GM20431 (cell line): ENCODE data around the gene ZNF823.

Experiments used
- in situ Hi-C: fragments of 300-500 bp; cut with MseI, MboI; formaldehyde crosslinking; loops from one replicate; pipeline ENCODE4 v1.15.0; 2020; ENCODE audit warnings: low sequenced_read_pairs; ENCODE audit not compliant: unreplicated experiment

Gene ZNF823

GRCh38 chr19:11745869-11746268 lies 7.1 kb upstream of the ZNF823 start:
- in situ Hi-C loops, result no loop called here

GRCh38 chr19:11737964-11738745 lies 591 bp downstream of the ZNF823 start:
- in situ Hi-C loops, result no loop called here

GRCh38 chr19:11736696-11737095 lies 2.0 kb downstream of the ZNF823 start:
- in situ Hi-C loops, result no loop called here

- in situ Hi-C loops, result no loop called here
Observed at GRCh38 chr19:11735375-11735774, 3.4 kb downstream of the ZNF823 start.

GRCh38 chr19:11729586-11729985 lies 9.2 kb downstream of the ZNF823 start:
- in situ Hi-C loops, result no loop called here

GRCh38 chr19:11722414-11722813 lies 16.3 kb downstream of the ZNF823 start:
- in situ Hi-C loops, result no loop called here

GRCh38 chr19:11721681-11722080 lies 17.1 kb downstream of the ZNF823 start:
- in situ Hi-C loops, result no loop called here

- in situ Hi-C loops, result no loop called here
Observed at GRCh38 chr19:11710313-11710712, 28.4 kb downstream of the ZNF823 start.

- in situ Hi-C loops, result no loop called here
Observed at GRCh38 chr19:11708457-11708856, 30.3 kb downstream of the ZNF823 start.

GRCh38 chr19:11705474-11705873 lies 33.3 kb downstream of the ZNF823 start:
- in situ Hi-C loops, result no loop called here

- in situ Hi-C loops, result no loop called here
Observed at GRCh38 chr19:11704626-11705025, 34.1 kb downstream of the ZNF823 start.

GRCh38 chr19:11699931-11700794 lies 38.6 kb downstream of the ZNF823 start:
- in situ Hi-C loops, result no loop called here

GRCh38 chr19:11698231-11698630 lies 40.5 kb downstream of the ZNF823 start:
- in situ Hi-C loops, result no loop called here

GRCh38 chr19:11697284-11697855 lies 41.4 kb downstream of the ZNF823 start:
- in situ Hi-C loops, result no loop called here

GRCh38 chr19:11694533-11695439 lies 44.0 kb downstream of the ZNF823 start:
- in situ Hi-C loops, result no loop called here

GRCh38 chr19:11693505-11694499 lies 44.9 kb downstream of the ZNF823 start:
- in situ Hi-C loops, result no loop called here

GRCh38 chr19:11692127-11692790 lies 46.5 kb downstream of the ZNF823 start:
- in situ Hi-C loops, result no loop called here
